ENCODE measurements around the gene AGBL2. TPM values are rescaled to one million over a fixed set of nuclear protein-coding genes. Genes with fewer than 3 reads are reported as not detected.
"Not testable (repeated sequence)": the region's sequence is repeated elsewhere in the genome, so short reads cannot be mapped to it uniquely, and the experiment has no call there.

Gene AGBL2, protein sequence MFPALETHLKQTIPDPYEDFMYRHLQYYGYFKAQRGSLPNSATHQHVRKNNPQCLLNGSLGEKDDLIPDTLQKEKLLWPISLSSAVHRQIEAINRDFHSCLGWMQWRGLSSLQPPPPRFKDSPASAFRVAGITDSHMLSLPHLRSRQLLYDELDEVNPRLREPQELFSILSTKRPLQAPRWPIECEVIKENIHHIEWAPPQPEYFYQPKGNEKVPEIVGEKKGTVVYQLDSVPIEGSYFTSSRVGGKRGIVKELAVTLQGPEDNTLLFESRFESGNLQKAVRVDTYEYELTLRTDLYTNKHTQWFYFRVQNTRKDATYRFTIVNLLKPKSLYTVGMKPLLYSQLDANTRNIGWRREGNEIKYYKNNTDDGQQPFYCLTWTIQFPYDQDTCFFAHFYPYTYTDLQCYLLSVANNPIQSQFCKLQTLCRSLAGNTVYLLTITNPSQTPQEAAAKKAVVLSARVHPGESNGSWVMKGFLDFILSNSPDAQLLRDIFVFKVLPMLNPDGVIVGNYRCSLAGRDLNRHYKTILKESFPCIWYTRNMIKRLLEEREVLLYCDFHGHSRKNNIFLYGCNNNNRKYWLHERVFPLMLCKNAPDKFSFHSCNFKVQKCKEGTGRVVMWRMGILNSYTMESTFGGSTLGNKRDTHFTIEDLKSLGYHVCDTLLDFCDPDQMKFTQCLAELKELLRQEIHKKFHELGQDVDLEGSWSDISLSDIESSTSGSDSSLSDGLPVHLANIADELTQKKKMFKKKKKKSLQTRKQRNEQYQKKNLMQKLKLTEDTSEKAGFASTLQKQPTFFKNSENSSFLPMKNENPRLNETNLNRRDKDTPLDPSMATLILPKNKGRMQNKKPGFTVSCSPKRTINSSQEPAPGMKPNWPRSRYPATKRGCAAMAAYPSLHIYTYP
- 10.6 TPM for polyA plus RNA-seq
- long read RNA-seq, donor 1 = 0 reads
- long read RNA-seq, donor 2, partial matches to known transcripts = 0 of 4 reads
- long read RNA-seq, donor 2, other reads (novel, unspliced or antisense) = 0 of 4 reads
- long read RNA-seq, donor 3 = 0 reads
- long read RNA-seq, donor 4 = 0 reads
- long read RNA-seq, donor 5 = 0 reads
- long read RNA-seq, donor 6 = 0 reads
- long read RNA-seq, donor 7, partial matches to known transcripts = 0 of 1 reads
- long read RNA-seq, donor 7, other reads (novel, unspliced or antisense) = 0 of 1 reads
- long read RNA-seq, donor 8 = 0 reads
- long read RNA-seq, donor 9 = 0 reads
- long read RNA-seq, donor 10 = 0 reads
- long read RNA-seq, donor 11 = 0 reads

DNA sequence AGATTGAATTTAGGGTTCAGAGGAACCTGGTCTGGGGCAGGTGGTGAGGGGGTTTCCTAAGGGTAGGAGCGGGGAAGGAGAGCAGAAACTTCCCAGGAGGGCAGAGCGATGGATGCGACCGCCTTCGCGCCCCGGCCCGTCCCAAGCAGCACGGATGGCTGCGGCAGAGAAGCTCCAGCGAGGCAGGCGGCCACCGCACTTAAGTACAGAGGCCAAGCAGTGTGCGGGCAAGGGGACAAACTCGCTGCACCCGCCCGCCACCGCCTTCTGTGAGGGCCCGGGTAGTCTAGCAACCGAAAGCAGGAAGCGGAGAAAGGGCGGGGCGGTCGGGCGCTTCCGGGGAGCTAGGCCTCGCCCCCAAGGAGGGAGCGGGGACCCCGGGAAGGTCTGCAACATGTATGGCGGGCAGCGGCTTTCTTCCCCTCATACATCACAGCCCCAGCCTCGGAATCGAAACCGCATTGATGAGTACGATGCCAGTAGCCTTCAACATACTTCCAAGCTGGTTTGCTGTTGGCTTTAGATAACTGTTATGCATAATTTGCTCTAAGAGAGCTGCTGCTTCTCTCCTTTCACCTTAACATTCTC is at the start of gene AGBL2:
Gene AGBL2, minus strand, starts transcription at position 288 of the 588 bp plus-strand sequence. CDS start 719 bp downstream, outside the sequence.
- H3K4me1 ChIP-seq (ENCODE audit: control insufficient read depth, insufficient read depth, low read length) = no peaks in the 10 kb centered on the region
- peak within 1 kb of the TSS; percentile 64 for H3K4me3 ChIP-seq (ENCODE audit: low read length)
- WGBS (ENCODE audit: insufficient coverage, low lambda C conversion rate) = no CpG with 5 or more reads among the region's 35 CpGs
- no peaks in the 10 kb centered on the region for H3K27me3 ChIP-seq (ENCODE audit: control insufficient read depth, insufficient read depth, low read length)
- no peaks in the 10 kb centered on the region for H3K9me3 ChIP-seq (ENCODE audit: control insufficient read depth, low read depth, low read length)
- H3K36me3 ChIP-seq (ENCODE audit: control insufficient read depth, insufficient read depth, low read length) = peaks cover 28% of the 10 kb centered on the region
- DNase-seq = peak; percentile 76 to 85
- peak within 1 kb of the TSS; percentile 36 for H3K27ac ChIP-seq (ENCODE audit: low read length)

DNA sequence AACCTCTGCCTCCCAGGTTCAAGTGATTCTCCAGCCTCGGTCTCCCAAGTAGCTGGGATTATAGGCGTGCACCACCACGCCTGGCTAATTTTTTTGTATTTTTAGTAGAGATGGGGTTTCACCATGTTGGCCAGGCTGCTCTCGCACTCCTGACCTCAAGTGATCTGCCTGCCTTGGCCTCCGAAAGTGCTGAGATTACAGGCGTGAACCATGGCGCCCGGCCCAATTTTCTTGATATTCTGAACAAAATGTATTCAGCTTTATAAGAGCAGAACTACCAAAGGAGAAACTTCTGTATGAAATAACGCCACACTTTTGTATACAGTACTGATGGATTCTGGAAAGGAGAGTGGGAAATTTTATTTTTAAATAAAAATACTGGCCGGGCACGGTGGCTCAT is 44.1 kb upstream of the AGBL2 start:
- no CpG with 5 or more reads among the region's 11 CpGs for WGBS (ENCODE audit: insufficient coverage, low lambda C conversion rate)
- H3K36me3 ChIP-seq (ENCODE audit: control insufficient read depth, insufficient read depth, low read length) = peaks cover 74% of the 10 kb centered on the region
- H3K4me3 ChIP-seq (ENCODE audit: low read length); H3K9me3 ChIP-seq (ENCODE audit: control insufficient read depth, low read depth, low read length); DNase-seq; H3K27me3 ChIP-seq (ENCODE audit: control insufficient read depth, insufficient read depth, low read length); H3K27ac ChIP-seq (ENCODE audit: low read length); H3K4me1 ChIP-seq (ENCODE audit: control insufficient read depth, insufficient read depth, low read length): not testable (repeated sequence)

- Histone ChIP-seq H3K4me3 (ENCODE audit: low read length) (no peak overlapping the region), H3K27me3 (ENCODE audit: control insufficient read depth, insufficient read depth, low read length) (no peaks in the 10 kb centered on the region), H3K36me3 (ENCODE audit: control insufficient read depth, insufficient read depth, low read length) (peaks cover 77% of the 10 kb centered on the region), H3K9me3 (ENCODE audit: control insufficient read depth, low read depth, low read length) (no peaks in the 10 kb centered on the region), H3K4me1 (ENCODE audit: control insufficient read depth, insufficient read depth, low read length) (no peaks in the 10 kb centered on the region), H3K27ac (ENCODE audit: low read length) (no peak overlapping the region)
- WGBS (ENCODE audit: insufficient coverage, low lambda C conversion rate) = 93% methylated on average over 3 of the region's 4 CpGs
- no peak for DNase-seq
These were observed 41.0 kb upstream of the AGBL2 start for GRCh38 chr11:47756208-47756607.

DNA sequence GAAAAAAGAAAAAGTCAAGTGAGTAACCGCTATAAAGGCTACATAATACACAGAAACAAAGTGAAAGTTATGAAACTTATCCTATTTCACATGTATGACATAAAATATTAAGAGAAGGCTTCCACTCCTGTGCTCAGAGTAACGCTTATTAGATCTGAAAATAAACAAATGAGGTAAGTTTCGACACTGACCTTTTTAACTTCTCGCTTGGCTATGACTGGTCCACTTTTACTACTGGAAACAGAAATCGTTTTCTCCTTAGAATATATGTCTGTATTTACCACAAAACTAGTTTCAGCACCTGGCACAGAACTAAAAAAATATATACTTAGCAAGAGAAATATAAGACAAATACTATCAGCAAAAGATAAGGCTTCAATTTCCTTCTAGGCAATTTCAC is 35.6 kb upstream of the AGBL2 start:
- Histone ChIP-seq H3K36me3 (ENCODE audit: control insufficient read depth, insufficient read depth, low read length) (peaks cover 90% of the 10 kb centered on the region), H3K27me3 (ENCODE audit: control insufficient read depth, insufficient read depth, low read length) (no peaks in the 10 kb centered on the region), H3K4me3 (ENCODE audit: low read length) (no peak overlapping the region), H3K27ac (ENCODE audit: low read length) (no peak overlapping the region), H3K9me3 (ENCODE audit: control insufficient read depth, low read depth, low read length) (no peaks in the 10 kb centered on the region), H3K4me1 (ENCODE audit: control insufficient read depth, insufficient read depth, low read length) (no peaks in the 10 kb centered on the region)
- WGBS (ENCODE audit: insufficient coverage, low lambda C conversion rate) = 83% methylated on average over 4 of the region's 5 CpGs
- DNase-seq = no peak

GRCh38 chr11:47742494-47742893 is 27.3 kb upstream of the AGBL2 start:
- DNase-seq; H3K9me3 ChIP-seq (ENCODE audit: control insufficient read depth, low read depth, low read length); H3K4me1 ChIP-seq (ENCODE audit: control insufficient read depth, insufficient read depth, low read length); H3K4me3 ChIP-seq (ENCODE audit: low read length); H3K27me3 ChIP-seq (ENCODE audit: control insufficient read depth, insufficient read depth, low read length); H3K27ac ChIP-seq (ENCODE audit: low read length): not testable (repeated sequence)
- no CpG with 5 or more reads among the region's 7 CpGs for WGBS (ENCODE audit: insufficient coverage, low lambda C conversion rate)
- H3K36me3 ChIP-seq (ENCODE audit: control insufficient read depth, insufficient read depth, low read length) = peaks cover 92% of the 10 kb centered on the region

DNA sequence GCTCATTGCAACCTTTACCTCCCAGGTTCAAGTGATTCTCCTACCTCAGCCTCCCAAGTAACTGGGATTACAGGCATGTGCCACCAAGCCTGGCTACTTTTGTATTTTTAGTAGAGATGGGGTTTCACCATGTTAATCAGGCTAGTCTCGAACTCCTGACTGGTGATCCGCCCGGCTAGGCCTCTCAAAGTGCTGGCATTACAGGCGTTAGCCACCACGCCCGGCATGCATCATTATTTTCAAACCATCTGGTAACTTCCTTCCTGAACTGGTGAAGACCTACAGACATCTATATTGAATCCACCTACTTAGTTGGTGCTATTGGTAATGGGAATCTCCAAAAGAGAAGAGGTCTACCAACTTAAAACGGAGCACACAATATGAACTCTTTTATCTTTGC is 22.6 kb upstream of the AGBL2 start:
- not testable (repeated sequence) for H3K9me3 ChIP-seq (ENCODE audit: control insufficient read depth, low read depth, low read length); DNase-seq; H3K27ac ChIP-seq (ENCODE audit: low read length); H3K4me1 ChIP-seq (ENCODE audit: control insufficient read depth, insufficient read depth, low read length); H3K27me3 ChIP-seq (ENCODE audit: control insufficient read depth, insufficient read depth, low read length); H3K4me3 ChIP-seq (ENCODE audit: low read length)
- H3K36me3 ChIP-seq (ENCODE audit: control insufficient read depth, insufficient read depth, low read length) = peaks cover 83% of the 10 kb centered on the region
- no CpG with 5 or more reads among the region's 7 CpGs for WGBS (ENCODE audit: insufficient coverage, low lambda C conversion rate)

DNA sequence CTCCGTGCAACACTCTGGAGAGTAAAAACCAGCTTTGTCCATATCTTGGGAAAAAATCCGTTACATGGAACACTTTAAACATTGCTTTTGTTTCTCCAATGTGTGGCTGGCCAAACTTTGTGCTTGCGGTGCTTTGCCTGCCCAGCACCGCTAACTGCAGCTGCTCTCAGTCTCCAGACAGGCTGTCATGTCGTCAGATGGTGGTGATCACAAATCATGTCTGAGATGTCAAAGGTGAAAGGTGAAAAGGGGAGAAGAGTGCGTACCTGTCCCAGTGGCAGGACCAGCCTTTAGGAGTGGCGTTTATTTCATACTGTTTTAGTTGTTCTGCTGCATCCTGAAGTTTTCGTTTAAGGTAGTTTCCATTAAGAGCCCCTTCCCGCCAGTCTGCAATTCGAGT is 17.1 kb upstream of the AGBL2 start:
- no peak for DNase-seq
- H3K4me3 ChIP-seq (ENCODE audit: low read length) = no peak overlapping the region
- H3K27me3 ChIP-seq (ENCODE audit: control insufficient read depth, insufficient read depth, low read length) = no peaks in the 10 kb centered on the region
- 100% methylated on average over 3 of the region's 10 CpGs for WGBS (ENCODE audit: insufficient coverage, low lambda C conversion rate)
- H3K4me1 ChIP-seq (ENCODE audit: control insufficient read depth, insufficient read depth, low read length) = no peaks in the 10 kb centered on the region
- peaks cover 79% of the 10 kb centered on the region for H3K36me3 ChIP-seq (ENCODE audit: control insufficient read depth, insufficient read depth, low read length)
- H3K27ac ChIP-seq (ENCODE audit: low read length) = no peak overlapping the region
- no peaks in the 10 kb centered on the region for H3K9me3 ChIP-seq (ENCODE audit: control insufficient read depth, low read depth, low read length)

DNA sequence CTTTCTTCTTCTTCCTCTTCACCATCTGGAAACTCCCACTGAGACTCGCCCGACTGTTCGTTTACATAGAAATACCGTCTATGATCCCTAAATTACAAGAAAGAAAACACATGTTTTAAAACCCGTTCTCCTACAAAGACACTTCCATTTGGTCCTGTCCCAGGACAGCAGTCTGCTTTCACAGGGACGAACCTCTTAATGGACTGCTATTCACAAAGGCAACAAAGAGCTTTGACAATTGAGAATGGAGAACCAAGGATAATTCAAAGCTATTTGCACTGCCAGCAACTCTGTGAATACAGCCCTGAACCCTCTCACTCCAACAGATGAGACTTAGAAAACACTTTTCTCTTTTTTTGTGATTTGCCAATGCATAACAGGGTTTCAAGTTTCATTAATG is 16.3 kb upstream of the AGBL2 start:
- WGBS (ENCODE audit: insufficient coverage, low lambda C conversion rate) = no CpG with 5 or more reads among the region's 6 CpGs
- DNase-seq = no peak
- Histone ChIP-seq H3K4me1 (ENCODE audit: control insufficient read depth, insufficient read depth, low read length) (no peaks in the 10 kb centered on the region), H3K4me3 (ENCODE audit: low read length) (no peak overlapping the region), H3K36me3 (ENCODE audit: control insufficient read depth, insufficient read depth, low read length) (peaks cover 77% of the 10 kb centered on the region), H3K27ac (ENCODE audit: low read length) (no peak overlapping the region), H3K9me3 (ENCODE audit: control insufficient read depth, low read depth, low read length) (no peaks in the 10 kb centered on the region), H3K27me3 (ENCODE audit: control insufficient read depth, insufficient read depth, low read length) (no peaks in the 10 kb centered on the region)

GRCh38 chr11:47726878-47727514 is 11.8 kb upstream of the AGBL2 start:
- Histone ChIP-seq H3K9me3 (ENCODE audit: control insufficient read depth, low read depth, low read length) (no peaks in the 10 kb centered on the region), H3K36me3 (ENCODE audit: control insufficient read depth, insufficient read depth, low read length) (peaks cover 74% of the 10 kb centered on the region), H3K4me1 (ENCODE audit: control insufficient read depth, insufficient read depth, low read length) (peaks cover 13% of the 10 kb centered on the region), H3K27me3 (ENCODE audit: control insufficient read depth, insufficient read depth, low read length) (no peaks in the 10 kb centered on the region), H3K4me3 (ENCODE audit: low read length) (no peak overlapping the region), H3K27ac (ENCODE audit: low read length) (no peak overlapping the region)
- WGBS (ENCODE audit: insufficient coverage, low lambda C conversion rate) = no CpG with 5 or more reads among the region's 12 CpGs
- no peak for DNase-seq
